8988T (cell line): ENCODE measurements around the gene ZNF592.

Experiments used
- DNase-seq: peaks from one replicate; pipeline ENCODE4 v3.0.0; 2011

ZNF592 gene

DNA sequence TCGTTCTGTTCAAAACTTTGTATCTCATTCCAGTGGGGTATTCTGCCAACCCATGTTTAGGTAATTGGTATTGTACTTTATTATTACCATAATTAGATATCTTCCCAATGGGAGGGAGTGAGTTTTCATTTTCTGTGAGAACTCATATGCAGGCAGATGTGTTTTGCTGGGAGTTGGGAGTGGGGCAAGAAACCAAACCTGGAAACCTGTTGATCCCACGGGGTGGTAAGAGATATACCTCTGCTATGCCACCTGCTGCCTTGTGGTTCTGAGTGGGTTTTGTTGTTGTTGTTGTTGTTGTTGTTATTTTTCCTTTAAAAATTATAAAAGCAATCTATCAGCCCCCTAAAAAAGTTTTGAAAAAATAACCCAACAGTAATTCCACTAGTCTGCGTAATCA lies 32.1 kb downstream of the ZNF592 start:
- no peak for DNase-seq

DNA sequence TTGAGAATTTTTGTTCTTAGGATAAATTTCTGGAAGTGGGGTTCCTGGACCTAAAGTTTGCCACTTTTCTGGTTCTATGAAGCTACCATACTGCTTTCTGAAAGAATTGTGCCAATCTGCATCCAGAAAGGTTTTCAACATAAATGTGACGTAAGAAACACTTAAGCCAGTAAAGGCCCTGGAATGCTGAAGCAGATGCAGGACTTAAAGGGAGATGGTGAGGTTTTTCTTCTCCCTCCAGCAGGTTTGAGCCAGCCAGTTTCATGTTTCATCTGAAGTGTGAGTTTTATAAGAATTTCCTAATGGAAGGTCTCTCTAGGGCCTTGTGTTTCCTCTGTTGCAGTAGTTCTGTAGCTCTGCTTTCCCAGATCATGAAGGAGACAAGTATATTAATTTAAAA lies 33.1 kb downstream of the ZNF592 start:
- DNase-seq = no peak

DNA sequence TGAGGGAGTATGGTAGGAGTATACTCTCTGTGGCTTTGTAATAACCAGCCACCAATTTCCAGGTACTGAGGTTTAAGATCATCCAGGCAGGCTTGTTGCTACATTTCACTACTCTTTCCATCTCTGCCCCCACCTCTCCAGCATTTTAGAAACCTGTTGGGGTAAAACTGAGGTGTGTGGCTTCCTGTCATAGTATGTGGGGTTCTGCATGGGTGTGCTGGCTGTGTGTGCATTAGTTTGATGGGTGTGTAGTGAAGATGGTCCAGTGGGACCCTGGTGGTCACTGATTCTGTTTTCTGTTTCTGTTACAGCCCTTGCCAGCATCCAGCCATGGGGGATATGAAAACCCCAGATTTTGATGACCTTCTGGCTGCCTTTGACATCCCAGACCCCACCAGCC lies 34.0 kb downstream of the ZNF592 start:
- no peak for DNase-seq

- DNase-seq = no peak
Measured at GRCh38 chr15:84783493-84784251, 35.3 kb downstream of the ZNF592 start.

DNA sequence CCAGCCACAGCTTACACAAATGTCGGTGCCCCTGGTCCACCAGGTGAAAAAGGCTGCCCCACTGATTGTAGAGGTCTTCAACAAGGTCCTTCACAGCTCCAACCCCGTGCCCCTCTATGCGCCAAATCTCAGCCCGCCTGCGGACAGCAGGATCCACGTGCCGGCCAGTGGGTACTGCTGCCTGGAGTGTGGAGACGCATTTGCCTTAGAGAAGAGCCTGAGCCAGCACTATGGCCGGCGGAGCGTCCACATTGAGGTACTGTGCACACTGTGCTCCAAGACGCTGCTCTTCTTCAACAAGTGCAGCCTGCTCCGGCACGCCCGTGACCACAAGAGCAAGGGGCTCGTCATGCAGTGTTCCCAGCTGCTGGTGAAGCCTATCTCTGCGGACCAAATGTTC lies 35.9 kb downstream of the ZNF592 start:
- no peak for DNase-seq

GRCh38 chr15:84785053-84785452 lies 36.7 kb downstream of the ZNF592 start:
- DNase-seq = no peak

DNA sequence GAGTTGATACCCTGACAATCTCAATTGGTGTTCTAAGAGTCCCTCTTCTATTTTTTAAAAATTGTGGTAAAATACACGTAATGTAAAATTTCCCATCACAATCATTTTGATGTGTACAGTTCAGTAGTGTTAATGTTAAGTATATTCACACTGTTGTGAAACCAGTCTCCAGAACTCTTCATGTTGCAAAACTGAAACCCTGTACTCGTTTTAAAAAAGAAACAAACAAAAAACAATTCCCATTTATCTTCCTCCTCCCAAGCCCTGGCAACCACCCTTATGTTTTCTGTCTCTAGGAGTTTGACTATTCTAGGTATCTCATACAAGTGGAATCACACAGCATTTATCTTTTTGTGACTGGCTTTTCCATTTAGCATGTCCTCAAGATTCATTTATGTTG lies 40.1 kb downstream of the ZNF592 start:
- no peak for DNase-seq

- DNase-seq = no peak
Measured at GRCh38 chr15:84789762-84790161, 41.4 kb downstream of the ZNF592 start.

- DNase-seq = no peak
Measured at GRCh38 chr15:84790676-84791075, 42.3 kb downstream of the ZNF592 start.

DNA sequence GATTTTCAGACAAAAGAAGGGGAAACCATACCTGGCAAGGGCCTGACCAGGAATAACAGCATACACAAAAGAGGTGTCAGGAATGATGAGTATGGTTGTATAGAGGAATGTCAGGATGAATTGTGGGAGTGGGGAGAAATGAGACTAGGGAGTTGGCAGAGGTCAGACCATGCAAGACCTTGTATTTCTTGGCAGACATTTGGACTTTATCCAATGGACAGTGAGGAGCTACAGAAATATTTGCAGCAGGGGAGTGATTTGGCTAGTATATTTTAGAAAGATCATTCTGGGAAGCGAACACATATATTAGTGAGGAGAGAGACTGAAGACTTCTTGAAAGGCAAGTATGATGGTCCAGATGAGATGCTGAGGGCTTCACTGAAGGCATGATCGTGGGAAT lies 43.4 kb downstream of the ZNF592 start:
- no peak for DNase-seq

GRCh38 chr15:84793431-84794161 lies 45.2 kb downstream of the ZNF592 start:
- DNase-seq = no peak

- DNase-seq = no peak
Measured at GRCh38 chr15:84794162-84794547, 45.8 kb downstream of the ZNF592 start.

DNA sequence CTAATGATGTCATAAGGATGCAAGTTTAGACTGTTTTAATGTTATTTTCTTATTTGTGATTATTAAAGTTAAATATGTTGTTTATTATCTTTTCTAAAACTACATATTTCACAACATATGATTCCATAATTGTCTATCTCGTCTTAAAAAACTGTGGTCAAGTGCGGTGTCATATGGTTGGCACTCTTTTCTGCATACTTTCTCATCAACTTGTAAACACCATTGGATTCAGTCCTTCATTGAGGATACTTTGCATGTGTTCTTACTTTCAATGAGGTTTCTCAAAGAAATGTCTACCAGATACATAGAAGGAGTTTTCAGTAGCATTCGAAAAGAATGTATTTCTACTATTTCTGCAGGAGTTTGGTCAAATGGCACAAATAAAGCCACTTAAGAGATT lies 46.8 kb downstream of the ZNF592 start:
- no peak for DNase-seq

DNA sequence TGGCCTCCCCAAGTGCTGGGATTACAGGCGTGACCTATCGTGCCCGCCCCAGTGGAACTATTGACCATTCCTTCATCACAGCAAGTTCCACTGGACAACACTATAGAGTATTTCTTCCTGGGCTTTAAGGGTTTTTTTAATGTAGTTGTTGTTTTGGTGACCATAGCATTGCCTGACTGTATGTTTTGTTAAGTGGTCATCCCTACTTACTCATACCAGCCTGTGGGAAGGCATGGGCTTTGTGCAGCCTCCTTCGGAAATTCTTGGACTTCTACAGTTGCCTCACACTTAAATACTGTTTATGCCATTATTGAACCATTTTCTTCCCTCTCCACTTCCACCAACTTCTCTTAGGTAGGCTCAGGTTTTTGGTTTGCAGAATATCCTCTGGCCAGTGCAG lies 48.8 kb downstream of the ZNF592 start:
- no peak for DNase-seq

DNA sequence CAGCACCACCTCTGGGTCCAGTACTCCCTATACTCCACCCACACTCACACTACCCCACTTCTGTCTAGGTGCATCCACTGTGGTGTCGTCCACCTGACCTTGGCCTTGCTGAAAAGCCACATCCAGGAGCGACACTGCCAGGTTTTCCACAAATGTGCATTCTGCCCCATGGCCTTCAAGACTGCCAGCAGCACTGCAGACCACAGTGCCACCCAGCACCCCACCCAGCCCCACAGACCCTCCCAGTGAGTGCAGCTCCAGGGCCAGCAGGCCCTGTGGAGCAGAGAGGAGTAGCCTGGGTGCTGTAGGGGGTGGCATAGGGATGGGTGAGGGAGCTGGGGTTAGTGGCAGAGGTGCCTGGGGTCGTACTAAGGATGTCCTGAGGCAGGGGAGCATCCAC lies 49.4 kb downstream of the ZNF592 start:
- DNase-seq = no peak

DNA sequence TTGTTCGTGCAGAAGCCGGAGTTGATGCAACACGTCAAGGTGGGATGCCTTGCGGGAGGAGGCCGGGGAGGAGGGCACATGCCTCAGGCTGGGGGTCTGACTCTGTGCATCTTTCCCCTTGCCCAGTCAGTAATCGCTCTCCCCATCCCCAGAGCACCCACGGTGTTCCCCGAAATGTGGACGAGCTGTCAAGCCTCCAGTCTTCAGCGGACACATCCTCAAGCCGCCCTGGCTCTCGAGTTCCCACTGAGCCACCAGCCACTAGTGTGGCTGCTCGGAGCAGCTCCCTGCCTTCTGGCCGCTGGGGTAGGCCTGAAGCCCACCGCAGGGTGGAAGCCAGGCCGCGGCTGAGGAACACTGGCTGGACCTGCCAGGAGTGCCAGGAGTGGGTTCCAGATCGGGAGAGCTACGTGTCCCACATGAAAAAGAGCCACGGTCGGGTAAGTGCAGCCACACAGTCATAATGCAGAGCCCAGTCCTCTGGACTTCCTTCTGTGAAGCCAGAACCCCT lies 50.1 kb downstream of the ZNF592 start:
- no peak for DNase-seq

- DNase-seq = no peak
Measured at GRCh38 chr15:84799511-84800187, 51.3 kb downstream of the ZNF592 start.

GRCh38 chr15:84800365-84800806 lies 52.0 kb downstream of the ZNF592 start:
- no peak for DNase-seq

GRCh38 chr15:84804005-84804900 lies 55.9 kb downstream of the ZNF592 start:
- DNase-seq = no peak

DNA sequence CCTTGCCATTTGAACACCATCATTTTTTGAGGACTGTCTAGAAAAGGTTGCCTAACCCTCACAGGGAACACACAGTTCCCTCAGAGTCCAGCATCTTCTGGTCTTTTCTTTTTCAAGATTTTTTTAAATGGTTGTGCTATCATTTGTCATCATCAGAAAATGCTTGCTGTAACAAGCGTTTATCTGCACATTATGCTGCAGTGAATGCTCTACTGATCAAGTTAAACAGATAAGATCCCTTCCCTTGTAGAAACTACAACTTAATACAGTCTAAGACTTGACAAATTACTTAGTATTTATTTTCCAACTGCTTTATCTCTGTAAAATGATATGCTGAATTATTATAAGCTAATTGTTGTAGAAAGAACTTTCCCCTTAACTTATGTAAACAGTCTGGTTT lies 56.8 kb downstream of the ZNF592 start:
- DNase-seq = no peak

- no peak for DNase-seq
Measured at GRCh38 chr15:84807228-84807627, 58.8 kb downstream of the ZNF592 start.

DNA sequence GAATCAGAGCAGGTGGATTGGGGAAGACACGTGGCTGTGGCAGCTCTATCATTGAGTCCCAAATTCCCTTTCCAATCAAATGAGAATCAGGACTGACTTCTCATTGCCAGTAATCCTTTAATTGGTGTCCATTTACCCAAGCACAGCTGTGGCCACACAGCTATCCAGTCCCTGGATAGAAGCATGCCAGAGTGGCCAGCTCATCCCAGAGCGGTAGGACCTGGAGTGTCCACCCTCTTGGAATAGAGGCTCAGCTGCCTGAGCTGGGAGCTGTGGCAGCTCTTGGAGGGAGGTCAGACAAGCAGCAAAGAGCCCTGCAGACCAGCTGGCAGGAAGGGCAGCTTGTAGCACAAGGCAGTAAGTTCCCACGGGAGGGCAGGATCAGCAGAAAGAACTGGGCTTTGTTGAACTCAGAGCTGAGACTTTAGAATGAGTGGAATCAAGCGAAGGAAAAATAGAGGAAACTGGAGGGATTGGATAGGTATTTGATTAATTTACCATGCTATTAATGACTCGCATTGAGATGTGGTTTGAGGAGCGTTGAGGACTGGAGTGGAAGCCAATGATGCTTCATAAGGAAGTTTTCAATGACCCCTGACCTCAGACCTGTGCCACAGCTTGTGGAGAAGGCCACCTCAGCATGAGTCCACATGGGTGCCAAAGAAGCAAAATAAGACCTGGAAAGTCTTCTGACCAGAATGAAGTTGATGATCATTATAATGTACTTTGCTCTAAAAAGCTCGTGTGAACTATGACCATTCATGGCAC lies 61.9 kb downstream of the ZNF592 start:
- DNase-seq = no peak
